Measurements from ENCODE around the gene CTAGE9.
"Not testable (repeated sequence)": the region's sequence is repeated elsewhere in the genome, so short reads cannot be mapped to it uniquely, and the experiment has no call there.

Gene CTAGE9

DNA sequence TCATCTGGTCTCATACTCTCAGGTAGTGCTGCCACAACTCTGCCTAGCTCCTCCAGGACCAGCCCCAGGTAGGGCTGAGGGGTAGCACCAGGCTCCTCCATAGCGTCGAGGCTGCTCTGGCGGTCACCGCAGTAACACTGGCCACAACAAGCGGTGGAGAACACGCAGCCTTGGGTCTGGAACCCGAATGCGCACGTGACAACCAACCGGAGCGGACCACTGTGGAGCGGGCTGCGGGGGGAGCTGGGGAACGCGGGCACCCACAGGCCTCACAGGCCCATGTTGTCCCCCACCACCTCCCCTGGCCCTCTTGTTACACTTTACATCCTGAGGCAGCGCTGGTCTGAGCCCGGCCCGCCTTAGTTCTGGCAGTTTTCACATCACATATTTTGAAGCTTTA is at the start of gene CTAGE9:
Gene CTAGE9 (minus strand): TSS at position 101 of the 400 bp plus-strand sequence. CDS start 0 bp downstream, at position 101.
- not testable (repeated sequence) for DNase-seq (ENCODE audit: low read depth in 2 of 2, low spot score in 1 of 2)

GRCh38 chr6:131758920-131759319 is 48.1 kb upstream of the CTAGE9 start:
- DNase-seq (ENCODE audit: low read depth in 2 of 2, low spot score in 1 of 2), result no peak

DNA sequence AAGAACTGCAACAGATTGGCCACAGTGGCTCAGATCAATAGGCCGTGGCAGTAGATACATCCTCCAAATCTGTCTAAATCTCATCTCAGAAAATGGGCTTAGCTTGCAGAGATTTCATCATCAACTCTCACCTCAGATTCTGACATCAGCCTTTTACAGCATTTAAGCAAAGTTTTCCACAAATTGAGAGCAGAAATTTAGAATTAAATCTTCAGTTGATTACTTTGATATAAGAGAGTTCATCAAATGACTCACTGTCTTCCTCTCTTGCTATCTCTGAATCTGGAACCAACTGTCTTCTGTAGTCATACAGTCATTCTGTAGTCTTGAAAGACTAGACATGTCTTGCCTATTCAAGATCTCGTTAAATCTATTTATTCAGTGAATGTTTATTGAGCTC is 45.2 kb upstream of the CTAGE9 start:
- DNase-seq (ENCODE audit: low read depth in 2 of 2, low spot score in 1 of 2), result no peak

DNA sequence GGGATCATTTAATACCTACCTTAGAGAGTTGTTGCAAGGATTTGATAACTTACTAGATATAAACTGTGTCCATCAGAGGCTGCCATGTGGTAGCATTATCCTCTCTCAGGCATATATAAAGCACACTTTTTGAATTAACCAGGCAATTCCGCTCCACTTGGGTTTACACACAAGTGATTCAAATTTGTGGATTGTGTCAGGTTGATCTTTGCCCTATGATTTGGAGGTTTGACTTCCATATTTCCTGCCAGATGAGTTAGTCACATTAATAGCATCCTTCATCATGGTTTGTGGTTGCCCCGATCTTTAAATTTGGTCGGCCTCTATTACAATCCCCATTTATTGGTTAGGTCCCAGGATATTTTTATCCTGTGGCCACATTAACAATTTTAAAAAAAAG is 44.8 kb upstream of the CTAGE9 start:
- DNase-seq (ENCODE audit: low read depth in 2 of 2, low spot score in 1 of 2), result no peak

GRCh38 chr6:131754715-131755567 is 44.1 kb upstream of the CTAGE9 start:
- DNase-seq (ENCODE audit: low read depth in 2 of 2, low spot score in 1 of 2), result no peak

DNA sequence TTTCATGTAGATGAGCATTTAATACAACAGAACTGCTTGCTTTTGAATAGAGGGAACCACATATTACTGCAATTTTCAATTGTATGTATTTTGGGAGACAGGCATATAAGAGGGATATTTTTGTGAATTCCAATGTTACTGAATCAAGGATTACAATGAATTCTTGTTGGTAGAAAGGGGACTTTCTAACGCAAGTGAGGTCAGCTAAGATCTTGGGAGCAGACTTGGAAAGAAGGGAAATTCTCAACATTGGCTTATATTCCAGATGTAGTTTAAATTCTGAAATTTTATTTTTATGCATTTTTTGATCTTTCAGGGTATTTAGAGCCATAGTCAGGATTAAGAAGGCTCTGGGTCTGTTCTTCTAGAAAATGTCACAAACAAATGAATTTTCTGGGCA is 43.3 kb upstream of the CTAGE9 start:
- DNase-seq (ENCODE audit: low read depth in 2 of 2, low spot score in 1 of 2), result no peak

DNA sequence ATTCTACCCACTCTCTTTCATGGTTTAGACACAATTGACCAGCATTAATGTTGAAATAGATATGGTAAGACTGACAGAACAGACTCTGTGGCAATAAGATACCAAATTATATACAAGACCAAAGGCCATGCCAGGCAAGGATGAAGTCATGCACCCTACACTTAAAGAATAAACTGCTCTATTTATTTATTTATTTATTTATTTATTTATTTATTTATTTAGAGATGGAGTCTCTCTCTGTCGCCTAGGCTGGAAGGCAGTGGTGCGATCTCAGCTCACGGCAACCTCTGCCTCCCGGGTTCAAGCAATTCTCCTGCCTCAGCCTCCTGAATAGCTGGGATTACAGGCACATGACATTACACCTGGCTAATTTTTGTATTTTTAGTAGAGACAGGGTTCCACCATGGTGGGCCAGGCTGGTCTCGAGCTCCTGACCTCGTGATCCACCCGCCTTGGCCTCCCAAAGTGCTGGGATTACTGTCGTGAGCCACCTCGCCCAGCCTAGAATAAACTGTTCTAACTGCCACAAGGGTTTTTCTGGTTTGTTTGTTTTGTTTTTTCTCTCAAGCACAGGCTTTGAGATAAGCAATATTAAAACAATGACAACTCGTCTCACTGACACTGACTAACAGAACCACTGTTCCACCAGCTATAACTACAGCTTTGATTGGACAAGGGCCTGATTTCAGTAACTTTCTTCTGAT is 40.3 kb upstream of the CTAGE9 start:
- not testable (repeated sequence) for DNase-seq (ENCODE audit: low read depth in 2 of 2, low spot score in 1 of 2)

GRCh38 chr6:131749023-131749422 is 38.2 kb upstream of the CTAGE9 start:
- DNase-seq (ENCODE audit: low read depth in 2 of 2, low spot score in 1 of 2), result no peak

DNA sequence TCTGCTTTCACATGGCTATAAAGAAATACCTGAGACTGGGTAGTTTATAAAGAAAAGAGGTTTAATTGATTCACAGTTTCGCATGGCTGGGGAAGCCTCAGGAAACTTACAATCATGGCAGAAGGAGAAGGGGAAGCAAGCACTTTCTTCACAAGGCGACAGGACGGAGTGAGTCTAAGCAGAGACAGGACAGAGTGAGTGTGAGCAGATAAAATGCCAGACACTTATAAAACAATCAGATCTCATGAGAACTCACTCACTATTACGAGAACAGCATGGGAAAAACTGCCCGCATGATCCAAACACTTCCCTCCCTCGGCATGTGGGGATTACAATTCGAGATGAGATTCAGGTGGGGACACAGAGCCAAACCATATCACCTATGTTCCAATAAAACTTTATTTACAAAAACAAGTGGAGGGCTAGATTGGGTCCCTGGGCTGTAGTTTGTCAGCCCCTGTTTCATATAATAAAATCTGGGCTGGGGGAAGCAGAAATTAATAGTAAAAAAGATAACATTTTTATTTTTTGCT is 37.1 kb upstream of the CTAGE9 start:
- no peak for DNase-seq (ENCODE audit: low read depth in 2 of 2, low spot score in 1 of 2)

DNA sequence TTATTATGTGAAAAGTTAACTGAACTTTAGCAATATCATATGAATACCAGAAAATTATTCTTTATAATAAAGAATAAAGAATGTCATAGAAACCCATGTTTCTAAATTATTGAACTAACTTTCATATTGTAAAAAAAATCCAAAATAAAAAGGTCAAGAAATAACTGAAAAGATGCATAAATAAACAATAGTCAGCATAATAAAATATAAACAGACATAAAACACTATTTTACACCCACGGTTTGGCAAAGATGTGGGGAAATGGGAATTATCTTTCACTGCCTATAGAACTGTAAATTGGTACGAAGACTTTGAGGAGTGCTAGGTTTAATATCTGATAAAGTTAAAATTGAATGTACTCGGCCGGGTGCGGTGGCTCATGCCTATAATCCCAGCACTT is 34.7 kb upstream of the CTAGE9 start:
- DNase-seq (ENCODE audit: low read depth in 2 of 2, low spot score in 1 of 2), result no peak

GRCh38 chr6:131744432-131745287 is 33.8 kb upstream of the CTAGE9 start:
- no peak for DNase-seq (ENCODE audit: low read depth in 2 of 2, low spot score in 1 of 2)

DNA sequence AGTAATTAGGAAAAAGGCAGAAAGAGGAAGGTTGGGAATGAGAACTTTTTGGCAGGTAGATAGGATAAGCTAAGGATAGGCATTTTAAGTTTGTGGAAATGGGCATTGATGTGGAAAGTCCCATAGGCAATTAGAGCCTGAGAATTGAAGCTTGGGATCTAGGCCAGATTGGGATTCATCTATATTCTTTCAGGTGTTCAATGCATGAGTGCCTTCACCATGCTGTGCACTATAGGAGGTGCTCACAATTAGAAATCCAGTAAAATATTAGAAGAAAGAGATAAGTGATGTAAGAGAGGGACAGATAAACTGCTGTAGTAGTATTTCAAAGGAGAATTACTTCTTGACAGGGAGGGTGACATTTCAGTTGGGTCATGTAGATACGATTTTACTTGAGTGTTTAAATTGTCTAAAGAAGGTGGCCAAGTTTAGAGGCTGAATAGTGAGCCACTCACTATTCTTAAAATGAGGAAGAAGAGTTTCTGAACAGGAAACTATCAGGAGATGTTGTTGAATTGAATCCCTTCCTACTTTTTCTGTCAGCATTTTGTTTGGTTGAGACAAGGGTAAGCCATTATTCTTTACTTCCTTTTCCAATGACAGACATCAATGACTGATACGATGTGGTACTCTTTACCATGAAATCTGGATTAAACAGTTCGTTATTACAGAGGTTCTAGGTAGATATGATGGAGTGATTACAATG is 31.0 kb upstream of the CTAGE9 start:
- no peak for DNase-seq (ENCODE audit: low read depth in 2 of 2, low spot score in 1 of 2)

DNA sequence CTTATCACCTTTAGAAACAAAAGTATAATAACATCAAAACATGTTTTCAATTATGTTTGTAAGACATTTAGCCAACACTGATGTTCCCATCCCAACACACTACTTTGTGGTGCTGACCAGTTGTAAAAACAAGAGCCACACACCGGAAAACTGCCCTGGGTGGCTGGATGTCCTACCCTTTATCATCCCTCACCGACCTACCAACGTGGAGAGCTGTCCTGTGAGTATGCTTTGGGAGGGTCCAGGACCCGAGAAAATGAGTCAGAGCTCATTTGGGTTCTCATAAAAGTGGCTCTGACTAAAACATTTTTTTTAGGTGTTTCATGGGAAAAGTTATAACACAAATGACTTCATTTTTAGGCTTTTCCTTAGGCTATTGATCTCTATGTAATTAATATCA is 29.3 kb upstream of the CTAGE9 start:
- DNase-seq (ENCODE audit: low read depth in 2 of 2, low spot score in 1 of 2), result no peak

GRCh38 chr6:131739136-131739535 is 28.3 kb upstream of the CTAGE9 start:
- DNase-seq (ENCODE audit: low read depth in 2 of 2, low spot score in 1 of 2), result no peak

DNA sequence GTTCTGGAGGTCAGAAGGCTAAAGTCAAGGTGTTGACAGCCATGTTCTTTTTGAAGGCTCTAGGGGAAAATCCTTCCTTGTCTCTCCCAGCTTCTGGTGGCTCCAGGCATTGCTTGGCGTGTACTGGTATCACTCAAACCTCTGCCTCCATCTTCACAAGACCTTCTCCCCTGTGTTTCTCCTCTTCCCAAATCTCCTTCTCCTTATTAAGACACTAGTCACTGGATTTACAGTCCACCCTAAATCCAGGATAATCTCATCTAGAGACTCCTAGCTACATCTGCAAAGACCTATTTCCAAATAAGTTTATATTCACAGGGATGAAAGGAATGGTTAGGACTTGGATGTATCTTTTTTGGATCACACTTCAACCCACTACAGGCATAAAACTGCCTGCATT is 26.0 kb upstream of the CTAGE9 start:
- DNase-seq (ENCODE audit: low read depth in 2 of 2, low spot score in 1 of 2), result no peak

DNA sequence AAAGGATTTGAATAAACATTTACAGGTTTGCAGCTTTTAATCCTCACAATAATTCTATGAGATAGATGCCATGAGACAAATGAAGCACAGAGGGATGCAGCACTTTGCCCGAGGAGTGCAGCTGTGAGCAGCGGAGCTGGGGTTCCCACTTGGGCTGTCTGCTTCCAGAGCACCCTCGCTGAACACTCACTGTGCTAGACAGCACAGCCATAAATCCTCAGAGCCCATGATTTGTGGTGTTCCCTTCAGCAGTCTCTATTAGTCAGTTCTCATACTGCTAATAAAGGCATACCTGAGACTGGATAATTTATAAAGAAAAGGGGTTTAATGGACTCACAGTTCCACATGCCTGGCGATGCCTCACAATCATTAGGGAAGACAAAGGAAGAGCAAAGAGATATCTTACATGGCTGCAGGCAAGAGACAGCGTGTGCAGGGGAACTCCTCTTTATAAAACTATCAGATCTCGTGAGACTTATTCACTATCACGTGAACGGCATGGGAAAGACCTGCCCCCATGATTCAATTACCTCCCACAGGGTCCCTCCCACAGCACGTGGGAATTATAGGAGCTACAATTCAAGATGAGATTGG is 25.3 kb upstream of the CTAGE9 start:
- DNase-seq (ENCODE audit: low read depth in 2 of 2, low spot score in 1 of 2), result no peak

DNA sequence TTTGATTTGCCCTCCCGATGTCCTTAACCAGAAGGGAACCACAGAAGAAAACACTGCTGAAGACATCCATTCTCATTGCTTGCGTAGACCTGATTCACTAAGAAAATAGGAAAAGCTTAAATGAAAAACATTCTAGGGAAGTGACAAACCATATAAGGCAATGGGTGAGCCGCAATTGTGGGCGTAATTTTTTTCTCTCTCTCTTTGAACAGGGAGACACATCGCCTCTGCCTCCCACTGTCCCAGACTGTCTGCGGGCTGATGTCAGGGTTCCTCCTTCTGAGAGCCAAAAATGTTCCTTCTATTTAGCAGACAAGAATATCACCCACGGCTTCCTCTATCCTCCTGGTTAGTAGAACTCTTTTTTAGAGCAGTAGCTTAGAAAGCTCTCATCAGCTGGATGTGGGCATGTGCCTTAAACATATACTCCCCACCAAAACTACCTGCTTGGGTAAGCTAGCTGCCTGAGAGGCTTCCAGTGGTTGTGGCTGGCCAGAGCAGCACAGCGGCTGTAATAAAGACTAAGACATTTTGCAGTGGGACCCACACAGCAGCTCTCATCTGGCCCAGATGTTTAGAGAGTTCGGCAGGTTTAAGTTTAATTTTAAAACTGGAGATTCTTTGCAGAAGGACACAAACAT is 22.7 kb upstream of the CTAGE9 start:
- DNase-seq (ENCODE audit: low read depth in 2 of 2, low spot score in 1 of 2), result no peak

DNA sequence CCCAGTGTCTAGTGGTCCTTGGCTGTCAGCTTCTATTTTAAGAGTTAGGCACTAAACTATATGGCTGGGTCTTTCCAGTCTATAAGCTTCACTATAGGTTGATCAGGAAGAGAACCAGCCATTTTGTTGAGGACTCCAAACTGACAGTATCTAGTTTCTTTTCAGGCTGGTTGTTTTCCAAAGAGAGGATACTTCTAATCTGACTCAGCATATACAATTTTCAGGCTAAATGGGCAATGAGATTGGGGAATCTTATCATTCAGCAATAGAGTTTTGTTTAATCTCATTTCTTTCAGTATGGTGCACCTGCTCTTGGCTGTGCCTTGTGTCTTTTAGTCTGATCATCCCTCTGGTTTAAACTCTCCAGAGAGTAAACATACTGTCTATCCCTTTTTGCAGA is 20.4 kb upstream of the CTAGE9 start:
- no peak for DNase-seq (ENCODE audit: low read depth in 2 of 2, low spot score in 1 of 2)

DNA sequence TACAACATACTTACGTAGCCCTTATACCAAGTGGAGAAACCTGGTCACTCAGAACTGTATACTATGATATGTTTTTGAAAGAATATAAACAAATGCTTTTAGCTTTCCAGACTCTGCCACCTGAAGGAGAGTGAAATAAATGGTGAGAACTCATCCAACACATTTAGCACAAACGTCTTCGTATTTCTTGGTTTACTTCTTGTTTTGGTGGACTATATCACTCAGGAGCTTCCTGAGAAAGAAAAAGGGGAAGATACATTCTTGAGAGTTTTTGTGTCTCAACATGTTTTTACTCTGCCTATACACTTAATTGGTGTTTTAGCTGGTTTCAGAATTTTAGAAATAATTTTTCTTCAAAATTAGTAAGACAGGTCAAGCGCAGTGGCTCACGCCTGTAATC is 19.4 kb upstream of the CTAGE9 start:
- DNase-seq (ENCODE audit: low read depth in 2 of 2, low spot score in 1 of 2), result no peak

- no peak for DNase-seq (ENCODE audit: low read depth in 2 of 2, low spot score in 1 of 2)
Observed at GRCh38 chr6:131729550-131729949, 18.7 kb upstream of the CTAGE9 start.

Measured in stimulated activated CD8-positive, alpha-beta memory T cell treated with anti-CD3 and anti-CD28 coated beads, Interleukin-4, amount 100 ng/mL, for 1 hour (primary cell).